Cardiac fibroblast (primary cell): Measurements from ENCODE around the gene DOCK7.
"Not testable (repeated sequence)": the region's sequence is repeated elsewhere in the genome, so short reads cannot be mapped to it uniquely, and the experiment has no call there.

Source experiments
- DNase-seq, 2 donors: peaks; one replicate each; pipeline versions ENCODE4 v3.0.0 to v3.0.0-alpha.2; 2010; ENCODE audit warnings: low read depth in 2 of 2
- H3K4me3 ChIP-seq, 2 donors: replicated peaks in 1 of 2; 1 replicate in 1 of 2; 2 replicates in 1 of 2; pipeline ENCODE4 v1.5.1; 2011; ENCODE audit warnings: low read depth in 2 of 2, low read length in 2 of 2, mild to moderate bottlenecking in 2 of 2, moderate library complexity in 1 of 2
- TF ChIP-seq, protein P1 (sequence below): IDR thresholded peaks from one replicate; pipeline ENCODE4 v1.5.1; 2011; ENCODE audit warnings: low read depth, mild to moderate bottlenecking, low read length, inconsistent platforms

Gene DOCK7

DNA sequence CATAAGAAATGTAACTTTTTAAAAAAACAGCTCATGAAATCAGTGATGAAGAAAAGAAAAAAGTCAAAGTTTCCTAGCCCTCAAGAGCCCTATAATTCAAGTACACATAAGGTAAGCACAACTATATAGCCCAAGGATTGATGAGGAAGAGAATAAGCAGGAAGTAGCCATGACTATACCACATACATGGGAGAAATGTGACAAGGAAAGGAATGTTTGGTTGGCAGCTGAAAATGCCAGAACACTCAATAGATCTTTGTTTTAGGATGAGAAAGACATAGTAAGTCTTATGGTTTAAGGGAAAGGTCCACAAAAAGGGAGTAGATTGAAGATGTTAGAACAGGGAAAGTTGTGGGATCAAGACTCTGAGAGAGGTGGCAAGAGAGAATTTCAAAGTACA is 5.7 kb downstream of the DOCK7 start:
- DNase-seq, result peak; percentile 24 to 36
- no peak overlapping the region for H3K4me3 ChIP-seq
- TF ChIP-seq, protein P1, sequence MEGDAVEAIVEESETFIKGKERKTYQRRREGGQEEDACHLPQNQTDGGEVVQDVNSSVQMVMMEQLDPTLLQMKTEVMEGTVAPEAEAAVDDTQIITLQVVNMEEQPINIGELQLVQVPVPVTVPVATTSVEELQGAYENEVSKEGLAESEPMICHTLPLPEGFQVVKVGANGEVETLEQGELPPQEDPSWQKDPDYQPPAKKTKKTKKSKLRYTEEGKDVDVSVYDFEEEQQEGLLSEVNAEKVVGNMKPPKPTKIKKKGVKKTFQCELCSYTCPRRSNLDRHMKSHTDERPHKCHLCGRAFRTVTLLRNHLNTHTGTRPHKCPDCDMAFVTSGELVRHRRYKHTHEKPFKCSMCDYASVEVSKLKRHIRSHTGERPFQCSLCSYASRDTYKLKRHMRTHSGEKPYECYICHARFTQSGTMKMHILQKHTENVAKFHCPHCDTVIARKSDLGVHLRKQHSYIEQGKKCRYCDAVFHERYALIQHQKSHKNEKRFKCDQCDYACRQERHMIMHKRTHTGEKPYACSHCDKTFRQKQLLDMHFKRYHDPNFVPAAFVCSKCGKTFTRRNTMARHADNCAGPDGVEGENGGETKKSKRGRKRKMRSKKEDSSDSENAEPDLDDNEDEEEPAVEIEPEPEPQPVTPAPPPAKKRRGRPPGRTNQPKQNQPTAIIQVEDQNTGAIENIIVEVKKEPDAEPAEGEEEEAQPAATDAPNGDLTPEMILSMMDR, result no peak

DNA sequence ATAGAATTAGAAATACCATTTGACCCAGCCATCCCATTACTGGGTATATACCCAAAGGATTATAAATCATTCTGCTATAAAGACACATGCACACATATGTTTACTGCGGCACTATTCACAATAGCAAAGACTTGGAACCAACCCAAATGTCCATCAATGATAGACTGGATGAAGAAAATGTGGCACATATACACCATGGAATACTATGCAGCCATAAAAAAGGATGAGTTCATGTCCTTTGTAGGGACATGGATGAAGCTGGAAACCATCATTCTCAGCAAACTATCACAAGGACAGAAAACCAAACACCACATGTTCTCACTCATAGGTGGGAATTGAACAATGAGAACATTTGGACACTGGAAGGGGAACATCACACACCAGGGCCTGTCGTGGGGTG is 7.2 kb downstream of the DOCK7 start:
- not testable (repeated sequence) for DNase-seq, H3K4me3 ChIP-seq

DNA sequence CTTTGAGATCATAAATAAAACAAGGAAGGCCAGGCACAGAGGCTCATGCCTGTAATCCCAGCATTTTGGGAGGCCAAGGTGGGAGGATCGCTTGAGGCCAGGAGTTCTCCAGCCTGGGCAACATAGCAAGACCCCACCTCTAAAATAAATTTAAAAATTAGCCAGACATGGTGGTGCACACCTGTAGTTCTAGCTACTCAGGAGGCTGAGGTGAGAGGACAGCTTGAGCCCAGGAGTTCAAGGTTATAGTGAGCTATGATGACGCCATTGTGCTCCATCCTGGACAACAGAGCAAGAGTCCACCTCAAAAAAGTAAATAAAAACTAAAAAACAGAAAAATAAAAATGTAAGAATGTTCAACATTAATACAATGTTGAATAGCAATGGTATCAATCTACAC is 10.4 kb downstream of the DOCK7 start:
- DNase-seq, H3K4me3 ChIP-seq: not testable (repeated sequence)

DNA sequence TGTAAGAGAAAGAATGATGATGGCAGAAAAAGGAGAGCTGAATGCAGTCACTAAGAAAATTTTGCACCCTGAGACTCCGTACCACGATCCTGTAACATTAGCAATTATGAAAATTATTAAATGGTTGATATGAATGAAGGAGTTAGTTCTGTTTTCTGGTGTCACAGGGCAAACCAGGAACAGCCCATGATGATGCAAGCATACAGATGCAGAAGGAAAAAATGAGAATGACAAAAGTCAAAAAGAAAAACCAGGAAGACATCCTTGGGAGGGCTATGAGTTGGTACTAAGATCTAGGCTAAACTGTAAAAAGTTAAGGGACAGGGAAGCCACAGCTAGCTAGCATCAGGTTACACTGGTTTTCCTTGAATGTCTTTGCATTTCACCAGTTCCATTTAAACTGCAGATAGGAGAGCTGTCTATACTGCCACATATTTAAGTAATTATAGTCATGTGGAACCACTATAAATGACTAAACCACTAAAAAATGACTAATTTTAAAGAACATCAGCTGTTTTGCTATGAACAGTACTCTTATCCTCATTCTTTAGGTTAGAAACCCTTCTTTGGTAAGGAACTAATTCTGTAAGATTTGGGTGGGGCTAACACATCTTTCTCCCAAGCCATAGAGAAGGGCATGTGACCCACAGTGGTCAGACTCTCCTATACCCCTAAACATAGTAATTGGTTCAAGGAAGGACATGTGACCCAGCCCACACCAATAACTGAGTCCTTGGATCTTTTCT is 11.4 kb downstream of the DOCK7 start:
- TF ChIP-seq, protein P1, result no peak
- H3K4me3 ChIP-seq, result no peak overlapping the region
- DNase-seq, result peak in 1 of 2 donors; percentile 54

DNA sequence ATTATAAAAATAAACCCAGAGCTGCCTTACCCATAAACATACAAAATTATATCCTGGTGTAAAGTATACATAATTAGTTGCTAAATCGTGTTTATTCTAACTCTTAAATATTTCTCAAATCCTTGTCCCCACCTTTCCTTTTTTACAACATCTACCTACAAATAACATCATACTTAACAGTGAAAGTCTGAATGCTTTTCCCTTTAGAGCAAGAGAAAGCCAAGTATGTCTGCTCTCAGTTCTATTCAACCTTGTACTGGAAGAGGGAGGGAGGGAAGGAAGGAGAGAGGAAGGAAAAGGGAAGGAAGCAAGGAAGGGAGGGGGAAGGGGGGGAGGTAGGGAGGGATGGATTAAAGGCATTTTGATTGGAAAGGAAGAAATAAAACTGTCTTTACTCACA is 14.6 kb downstream of the DOCK7 start:
- no peak overlapping the region for H3K4me3 ChIP-seq
- no peak for DNase-seq
- TF ChIP-seq, protein P1, result no peak

DNA sequence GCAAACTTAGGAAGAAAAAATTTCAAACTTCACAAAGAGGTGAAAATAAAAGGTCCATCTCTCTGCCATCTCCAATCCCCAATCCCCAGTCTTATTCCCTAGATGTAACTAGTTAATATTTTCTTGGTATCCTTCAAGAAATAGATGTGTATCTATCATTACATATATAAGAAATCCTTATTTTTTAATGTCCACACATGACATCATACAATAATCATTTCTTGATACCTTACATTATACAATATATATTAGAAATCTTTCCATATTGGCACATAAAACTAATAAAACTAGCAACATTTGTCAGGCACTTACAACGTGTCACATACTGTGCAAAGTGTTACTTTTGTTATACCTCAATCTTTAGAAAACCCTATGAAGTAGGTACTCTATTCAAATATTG is 16.2 kb downstream of the DOCK7 start:
- DNase-seq, result no peak
- TF ChIP-seq, protein P1, result no peak
- H3K4me3 ChIP-seq, result no peak overlapping the region

DNA sequence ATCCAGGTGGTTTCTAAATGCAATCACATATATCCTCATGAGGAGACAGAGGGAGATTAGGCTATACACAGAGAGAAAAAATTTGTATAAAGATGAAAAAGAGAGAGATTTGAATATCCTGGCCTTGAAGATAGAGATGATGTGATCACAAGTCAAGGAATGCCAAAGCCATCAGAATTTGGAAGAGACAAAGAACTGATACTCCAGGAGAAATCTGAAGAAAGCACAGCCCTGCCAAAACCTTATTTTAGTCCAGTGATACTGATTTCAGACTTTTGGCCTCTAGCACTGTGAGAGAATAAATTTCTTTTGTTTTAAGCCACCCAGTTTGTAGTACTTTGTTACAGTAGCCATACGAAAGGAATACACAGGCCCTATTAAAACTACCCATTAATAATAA is 33.4 kb downstream of the DOCK7 start:
- no peak overlapping the region for H3K4me3 ChIP-seq
- no peak for DNase-seq
- TF ChIP-seq, protein P1, result no peak

DNA sequence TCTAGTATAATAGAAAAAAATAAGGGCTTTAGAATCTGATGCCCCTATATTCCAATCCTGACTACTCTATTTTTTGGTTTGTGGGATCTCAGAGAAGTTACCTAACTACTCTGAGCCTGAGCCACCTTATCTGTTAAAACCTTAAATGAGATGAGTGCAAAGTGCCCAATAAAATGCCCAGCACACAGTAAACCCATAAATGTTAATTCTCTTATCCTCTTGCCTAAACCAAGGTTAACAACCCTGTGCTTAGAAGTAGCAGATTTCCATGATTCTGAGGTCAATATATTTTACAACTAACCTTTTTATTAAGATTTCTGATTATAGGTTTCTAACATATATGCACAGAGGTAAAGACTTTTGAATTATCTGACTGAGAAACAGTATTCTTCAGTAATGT is 35.8 kb downstream of the DOCK7 start:
- H3K4me3 ChIP-seq, result no peak overlapping the region
- DNase-seq, result no peak
- TF ChIP-seq, protein P1, result no peak
